ENCODE measurements around the gene UMPS. TPM values are rescaled to one million over a fixed set of nuclear protein-coding genes. Genes with fewer than 3 reads are reported as not detected.

UMPS gene
- polyA plus RNA-seq, 1 donor (not counting 4 experiments of a cell fraction or from before 2014, with no cell fraction given) = 53.7 TPM

- Histone ChIP-seq H3K27me3 (ENCODE audit: control insufficient read depth, extremely low read depth, insufficient read depth, low read length) (no peaks in the 10 kb centered on the region), H3K79me2 (ENCODE audit: control insufficient read depth, insufficient read depth, low read length) (no peaks in the 10 kb centered on the region), H3K9ac (ENCODE audit: control insufficient read depth, extremely low read depth, insufficient read depth, low read length) (no peak overlapping the region), H3K36me3 (ENCODE audit: control insufficient read depth in 2 of 2, extremely low read depth in 1 of 2, insufficient read depth in 2 of 2, low read length in 2 of 2) (no peaks in the 10 kb centered on the region), H3K9me1 (ENCODE audit: control insufficient read depth, extremely low read depth, insufficient read depth, low read length) (no peaks in the 10 kb centered on the region), H4K20me1 (ENCODE audit: control insufficient read depth, extremely low read depth, insufficient read depth, low read length) (no peaks in the 10 kb centered on the region), H2AFZ (ENCODE audit: control insufficient read depth, low read length) (no peak overlapping the region), H3K9me3 (ENCODE audit: control insufficient read depth, low read depth, low read length) (no peaks in the 10 kb centered on the region), H3K27ac (ENCODE audit: control insufficient read depth, insufficient read depth, low read length) (no peak overlapping the region), H3K4me3 (ENCODE audit: control insufficient read depth in 2 of 3, extremely low read depth in 1 of 3, insufficient read depth in 2 of 3, low read depth in 1 of 3, low read length in 3 of 3) (no peak overlapping the region), H3K4me2 (ENCODE audit: control insufficient read depth, extremely low read depth, insufficient read depth, low read depth, low read length) (no peak overlapping the region), H3K4me1 (ENCODE audit: control insufficient read depth, extremely low read depth, insufficient read depth, low read length) (peaks cover 16% of the 10 kb centered on the region)
- DNase-seq (ENCODE audit: low read depth, low spot score) = no peak
- dilution Hi-C loops (cut with MboI; ENCODE audit: extremely low pct_ligation_motif_present, low sequenced_read_pairs) = no loop called here
- no peak for TF ChIP-seq EZH2 (IDR thresholded peaks at IDR 0.05; ENCODE audit: low read length)
- TF ChIP-seq CTCF (optimal IDR thresholded peaks at IDR 0.05 in 1 of 3, IDR thresholded peaks at IDR 0.05 in 1 of 3, conservative IDR thresholded peaks at IDR 0.05 in 1 of 3; ENCODE audit: extremely low read depth in 1 of 3, insufficient read depth in 2 of 3, low read length in 3 of 3) = no peak
- no peak for FAIRE-seq
These were observed 48.0 kb upstream of the UMPS start for GRCh38 chr3:124682263-124682662.

DNA sequence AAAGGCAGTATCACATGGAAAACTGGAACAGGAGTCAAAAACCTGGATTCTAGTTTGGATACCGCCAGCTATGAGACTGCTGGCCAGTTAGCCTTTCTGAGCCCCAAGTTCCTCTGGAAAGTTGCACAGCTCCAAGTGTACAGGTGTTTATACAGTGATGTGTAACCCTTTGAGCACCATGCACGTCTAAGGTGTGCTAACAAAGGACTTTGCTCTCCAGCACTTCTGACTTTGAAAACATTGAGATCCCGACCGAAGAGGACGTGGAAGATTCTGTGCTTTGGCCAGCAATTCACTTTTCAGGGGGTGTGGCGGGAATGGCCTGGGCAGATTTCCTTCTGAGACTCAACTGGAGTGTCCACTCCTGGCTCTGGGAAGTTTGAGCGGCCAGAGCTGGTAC lies 45.8 kb upstream of the UMPS start:
- Histone ChIP-seq H3K4me3 (ENCODE audit: control insufficient read depth in 2 of 3, extremely low read depth in 1 of 3, insufficient read depth in 2 of 3, low read depth in 1 of 3, low read length in 3 of 3) (no peak overlapping the region), H3K9me1 (ENCODE audit: control insufficient read depth, extremely low read depth, insufficient read depth, low read length) (no peaks in the 10 kb centered on the region), H3K9me3 (ENCODE audit: control insufficient read depth, low read depth, low read length) (no peaks in the 10 kb centered on the region), H2AFZ (ENCODE audit: control insufficient read depth, low read length) (no peak overlapping the region), H3K36me3 (ENCODE audit: control insufficient read depth in 2 of 2, extremely low read depth in 1 of 2, insufficient read depth in 2 of 2, low read length in 2 of 2) (no peaks in the 10 kb centered on the region), H3K4me2 (ENCODE audit: control insufficient read depth, extremely low read depth, insufficient read depth, low read depth, low read length) (no peak overlapping the region), H3K79me2 (ENCODE audit: control insufficient read depth, insufficient read depth, low read length) (no peaks in the 10 kb centered on the region), H3K4me1 (ENCODE audit: control insufficient read depth, extremely low read depth, insufficient read depth, low read length) (peaks cover 16% of the 10 kb centered on the region), H3K9ac (ENCODE audit: control insufficient read depth, extremely low read depth, insufficient read depth, low read length) (no peak overlapping the region), H3K27ac (ENCODE audit: control insufficient read depth, insufficient read depth, low read length) (no peak overlapping the region), H4K20me1 (ENCODE audit: control insufficient read depth, extremely low read depth, insufficient read depth, low read length) (no peaks in the 10 kb centered on the region), H3K27me3 (ENCODE audit: control insufficient read depth, extremely low read depth, insufficient read depth, low read length) (no peaks in the 10 kb centered on the region)
- FAIRE-seq (no peak), DNase-seq (ENCODE audit: low read depth, low spot score) (no peak)
- dilution Hi-C loops (cut with MboI; ENCODE audit: extremely low pct_ligation_motif_present, low sequenced_read_pairs) = no loop called here
- no peak for TF ChIP-seq CTCF (optimal IDR thresholded peaks at IDR 0.05 in 1 of 3, IDR thresholded peaks at IDR 0.05 in 1 of 3, conservative IDR thresholded peaks at IDR 0.05 in 1 of 3; ENCODE audit: extremely low read depth in 1 of 3, insufficient read depth in 2 of 3, low read length in 3 of 3)
- no peak for TF ChIP-seq EZH2 (IDR thresholded peaks at IDR 0.05; ENCODE audit: low read length)
